Ishikawa (cell line): ENCODE measurements around the gene TLR8.

Source experiments
- CEBPB ChIP-seq: IDR thresholded peaks from 2 replicates; pipeline ENCODE4 v1.6.1; 2012
- CREB1 ChIP-seq: IDR thresholded peaks from 2 replicates; pipeline ENCODE4 v1.6.1; 2012; ENCODE audit warnings: low read depth
- EGR1 ChIP-seq: IDR thresholded peaks from 2 replicates; pipeline ENCODE4 v1.6.1; 2012
- EP300 ChIP-seq: IDR thresholded peaks from 2 replicates; pipeline ENCODE4 v1.6.1; 2012; ENCODE audit warnings: borderline replicate concordance
- FOXM1 ChIP-seq: IDR thresholded peaks from 2 replicates; pipeline ENCODE4 v1.6.1; 2012; ENCODE audit warnings: low read depth, borderline replicate concordance
- NFIC ChIP-seq: IDR thresholded peaks from 2 replicates; pipeline ENCODE4 v1.6.1; 2012
- RAD21 ChIP-seq: IDR thresholded peaks from 2 replicates; pipeline ENCODE4 v1.6.1; 2012; ENCODE audit warnings: low read depth
- REST ChIP-seq: IDR thresholded peaks from 2 replicates; pipeline ENCODE4 v1.6.1; 2012; ENCODE audit warnings: low read depth, mild to moderate bottlenecking
- TAF1 ChIP-seq: IDR thresholded peaks from 2 replicates; pipeline ENCODE4 v1.6.1; 2012; ENCODE audit warnings: low read depth, mild to moderate bottlenecking
- TCF12 ChIP-seq: IDR thresholded peaks from 2 replicates; pipeline ENCODE4 v1.6.1; 2012; ENCODE audit warnings: low read depth
- TEAD4 ChIP-seq: IDR thresholded peaks from 2 replicates; pipeline ENCODE4 v1.6.1; 2012
- USF1 ChIP-seq: IDR thresholded peaks from 2 replicates; pipeline ENCODE4 v1.6.1; 2012
- YY1 ChIP-seq: IDR thresholded peaks from 2 replicates; pipeline ENCODE4 v1.6.1; 2012; ENCODE audit warnings: low read depth
- ZBTB7A ChIP-seq: IDR thresholded peaks from 2 replicates; pipeline ENCODE4 v1.6.1; 2012; ENCODE audit warnings: low read depth
- TF ChIP-seq, protein P1 (sequence below): IDR thresholded peaks from 2 replicates; pipeline ENCODE4 v1.6.1; 2012

TLR8 gene

DNA sequence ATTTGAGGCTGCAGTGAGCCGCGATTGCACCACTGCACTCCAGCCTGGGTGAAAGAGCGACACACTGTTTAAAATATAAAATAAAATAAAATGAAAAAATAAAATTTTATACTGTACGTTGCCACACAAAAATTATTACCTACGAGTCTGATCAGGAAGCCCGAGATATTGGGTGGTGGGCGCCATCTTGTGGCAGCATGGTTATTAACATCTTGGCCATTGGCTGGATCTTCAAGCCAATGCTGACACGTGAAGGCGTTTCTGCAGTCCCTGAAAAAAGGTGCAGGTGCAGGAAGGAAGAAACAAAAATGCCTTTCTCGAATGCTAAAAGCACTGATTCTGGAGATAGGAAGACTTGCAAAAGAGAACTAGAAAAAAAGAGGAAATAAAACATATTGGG is 4.9 kb upstream of the TLR8 start:
- TF ChIP-seq USF1 (no peak), FOXM1 (no peak), CEBPB (no peak), RAD21 (peak; percentile 60), EP300 (no peak), YY1 (no peak), ZBTB7A (no peak), TAF1 (no peak), REST (no peak), CREB1 (no peak)
- TF ChIP-seq, protein P1, sequence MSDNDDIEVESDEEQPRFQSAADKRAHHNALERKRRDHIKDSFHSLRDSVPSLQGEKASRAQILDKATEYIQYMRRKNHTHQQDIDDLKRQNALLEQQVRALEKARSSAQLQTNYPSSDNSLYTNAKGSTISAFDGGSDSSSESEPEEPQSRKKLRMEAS: 0 out of 2 replicates have a peak, but pooled peaks have one; percentile 34

GRCh38 chrX:12903646-12904045 is 2.8 kb upstream of the TLR8 start:
- TF ChIP-seq, protein P1: no peak
- TF ChIP-seq TCF12: no peak
- no peak for TF ChIP-seq NFIC
- TF ChIP-seq EP300: no peak
- no peak for TF ChIP-seq REST
- no peak for TF ChIP-seq EGR1
- no peak for TF ChIP-seq TAF1
- TF ChIP-seq RAD21: no peak
- TF ChIP-seq YY1: no peak
- no peak for TF ChIP-seq FOXM1
- no peak for TF ChIP-seq TEAD4

DNA sequence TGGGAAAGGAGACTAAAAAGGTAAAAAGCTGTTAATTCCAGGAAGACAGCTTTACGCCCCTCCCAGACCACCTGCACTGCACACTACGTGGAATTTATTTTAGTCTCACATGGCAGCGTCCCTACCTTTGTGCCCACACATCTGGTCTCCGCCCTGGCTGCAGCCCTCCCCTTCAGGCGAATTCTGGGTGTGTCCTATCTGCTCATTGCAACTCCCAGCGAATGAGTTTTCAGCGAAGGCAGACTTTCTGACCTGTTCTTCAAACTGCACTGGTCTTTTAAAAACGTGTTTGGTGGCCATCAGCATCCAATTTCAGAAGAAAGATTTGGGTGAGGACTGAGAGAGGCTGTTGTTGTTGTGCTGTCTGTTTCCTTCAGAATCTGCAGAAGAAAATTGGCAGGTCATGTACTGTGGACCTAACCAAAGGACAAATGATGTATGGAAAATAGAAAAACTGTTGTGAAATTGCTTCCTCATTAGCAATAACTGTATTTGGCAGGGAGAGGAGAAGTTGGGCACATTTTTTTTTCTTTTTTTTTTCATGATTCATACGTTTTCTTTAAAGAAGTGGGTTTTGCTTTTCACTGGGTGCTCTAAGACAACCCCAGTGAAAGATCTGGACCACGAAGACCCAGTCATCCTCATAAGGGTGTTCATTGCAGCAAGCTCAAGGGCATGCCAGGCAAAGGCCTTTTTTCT is 4.2 kb downstream of the TLR8 start:
- TF ChIP-seq CREB1: no peak
- TF ChIP-seq EGR1: no peak
- no peak for TF ChIP-seq TAF1
- no peak for TF ChIP-seq TEAD4
- no peak for TF ChIP-seq RAD21

DNA sequence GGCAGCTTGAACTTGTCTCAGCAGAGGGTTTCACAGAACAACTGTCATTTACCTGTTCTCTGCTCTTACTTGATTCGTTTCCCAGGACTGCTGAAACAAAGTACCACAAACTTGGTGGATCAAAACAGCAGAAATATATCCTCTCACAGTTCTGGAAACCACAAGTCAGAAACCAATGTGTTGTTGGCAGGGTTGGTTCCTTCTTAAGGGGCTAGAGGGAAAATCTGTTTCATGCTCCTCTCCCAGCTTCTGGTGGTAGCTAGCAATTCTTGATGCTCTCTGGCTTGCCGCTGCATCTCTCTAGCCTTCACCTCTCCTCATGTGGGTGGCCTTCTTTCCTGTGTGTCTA is 4.7 kb downstream of the TLR8 start:
- TF ChIP-seq FOXM1 (no peak), TCF12 (no peak), YY1 (no peak), CEBPB (no peak), EGR1 (no peak), RAD21 (no peak), CREB1 (no peak)
- TF ChIP-seq, protein P1: no peak

GRCh38 chrX:12912791-12913482 is 6.5 kb downstream of the TLR8 start:
- TF ChIP-seq ZBTB7A (no peak), RAD21 (no peak), USF1 (no peak), EGR1 (no peak), CREB1 (no peak), TEAD4 (no peak), REST (no peak), CEBPB (no peak), TCF12 (no peak), YY1 (no peak), EP300 (no peak), TAF1 (no peak), NFIC (no peak), FOXM1 (no peak)
- TF ChIP-seq, protein P1: no peak
